Activated naive CD4-positive, alpha-beta T cell treated with Interleukin-2 at 50 U/mL for 16 hours (primary cell): ENCODE measurements around the gene GJC2.
"Not testable (repeated sequence)": the region's sequence is repeated elsewhere in the genome, so short reads cannot be mapped to it uniquely, and the experiment has no call there.

Experiments
- DNase-seq: peaks from one replicate; pipeline ENCODE4 v3.0.0-alpha.2; 2020

The GJC2 gene

DNA sequence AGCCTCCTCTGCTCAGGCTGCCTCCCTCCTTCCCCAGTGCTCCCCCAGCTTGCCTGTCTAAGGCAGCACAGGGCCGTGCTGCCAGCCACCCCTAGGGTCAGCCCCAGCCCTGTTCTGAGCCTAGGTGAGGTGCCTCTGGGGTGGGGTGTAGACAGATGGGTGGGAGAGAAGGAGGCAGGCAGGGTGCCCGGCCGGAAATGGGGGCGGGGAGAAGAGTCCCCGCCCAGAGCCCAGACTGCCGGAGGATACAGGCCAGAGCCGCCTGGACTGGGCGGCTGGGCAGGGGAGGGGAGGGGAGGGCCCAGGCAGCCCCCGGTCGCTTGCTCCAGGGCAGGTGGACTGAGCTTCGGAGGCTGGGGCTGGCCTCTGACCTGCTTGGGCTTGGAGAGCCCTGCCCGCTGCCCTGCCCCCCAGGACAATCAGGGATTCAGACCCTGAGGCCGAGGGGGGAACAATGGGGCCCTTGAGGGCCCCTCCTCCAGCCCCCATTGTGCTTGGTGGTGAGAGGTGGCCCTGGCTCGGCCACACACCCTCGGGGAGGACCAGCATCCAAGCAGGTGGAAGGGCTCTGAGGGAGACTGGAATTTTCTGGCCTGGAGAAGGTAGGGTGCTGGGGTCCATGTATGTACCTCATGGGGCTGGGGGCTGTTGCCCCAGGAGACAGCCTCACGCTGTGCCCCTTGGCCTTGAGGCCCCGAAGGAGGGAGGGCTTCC lies at the start of gene GJC2:
TSS of gene GJC2 (plus strand) at position 525 of the 714 bp plus-strand sequence. CDS start 7,829 bp downstream, outside the sequence.
- no peak for DNase-seq

DNA sequence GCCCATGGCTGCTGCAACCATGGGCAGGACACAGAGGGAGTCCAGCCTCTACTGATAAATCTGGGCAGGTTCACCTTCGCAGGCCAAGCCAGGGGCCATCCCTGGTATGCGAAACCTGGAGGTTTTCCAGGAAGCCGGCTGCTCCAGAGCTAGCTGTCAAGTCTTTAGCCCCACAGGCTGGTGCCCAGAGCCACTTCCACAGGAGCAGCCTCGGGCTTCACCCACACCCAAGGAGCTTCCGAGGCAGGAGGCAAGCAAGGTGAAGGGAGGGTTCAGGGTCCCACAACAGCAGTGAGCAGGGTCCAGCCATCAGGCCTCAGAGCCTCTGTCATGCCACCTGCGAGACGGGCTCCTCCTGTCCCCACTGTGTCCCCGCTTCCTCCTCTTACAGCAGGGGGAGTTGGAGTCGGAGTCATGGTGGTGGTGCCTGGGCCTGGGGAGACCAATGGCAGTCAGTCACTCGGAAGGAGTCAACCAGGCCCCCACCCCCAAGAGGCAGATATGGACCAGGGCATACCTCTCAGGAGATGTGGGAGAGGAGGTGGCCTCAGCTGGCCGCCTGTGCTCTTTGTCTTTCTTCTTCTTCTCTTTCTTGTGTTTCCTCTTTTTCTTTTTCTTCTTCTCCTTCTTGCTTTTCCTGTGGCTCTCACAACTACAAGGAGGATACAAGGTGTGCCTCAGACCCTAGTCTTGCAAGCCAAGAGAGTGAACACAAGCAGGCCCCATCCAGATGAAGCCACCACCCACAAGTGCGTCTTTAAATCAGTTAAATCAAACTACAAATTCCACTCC lies 48.7 kb upstream of the GJC2 start:
- no peak for DNase-seq

DNA sequence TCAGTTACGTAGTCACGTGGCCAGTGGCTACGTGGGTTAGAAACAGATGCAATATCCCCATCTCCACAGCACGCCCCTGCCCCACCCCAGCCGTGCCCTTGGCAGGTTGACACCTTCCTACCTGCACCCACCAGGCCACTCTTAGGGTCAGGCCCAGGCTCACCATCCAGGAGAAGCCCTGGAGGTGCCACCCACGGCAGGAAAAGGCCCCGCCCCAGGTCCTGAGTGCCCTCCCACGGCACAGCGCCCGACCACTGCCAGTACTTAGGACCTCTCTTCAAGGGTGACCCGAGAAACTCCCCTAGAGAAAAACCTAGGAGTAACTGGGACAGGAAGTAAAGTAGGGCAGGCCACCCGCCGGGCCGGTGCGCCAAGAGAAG lies 48.1 kb upstream of the GJC2 start:
- peak; percentile 19 for DNase-seq

- DNase-seq = peak; percentile 68
Observed at GRCh38 chr1:228101994-228102790, 47.5 kb upstream of the GJC2 start.

GRCh38 chr1:228102791-228103620 lies 46.7 kb upstream of the GJC2 start, which contains the start of gene C1orf35:
Gene C1orf35 (minus strand): TSS chr1:228103325. CDS start chr1:228103227, 98 bp downstream.
- DNase-seq = peak; percentile 95

DNA sequence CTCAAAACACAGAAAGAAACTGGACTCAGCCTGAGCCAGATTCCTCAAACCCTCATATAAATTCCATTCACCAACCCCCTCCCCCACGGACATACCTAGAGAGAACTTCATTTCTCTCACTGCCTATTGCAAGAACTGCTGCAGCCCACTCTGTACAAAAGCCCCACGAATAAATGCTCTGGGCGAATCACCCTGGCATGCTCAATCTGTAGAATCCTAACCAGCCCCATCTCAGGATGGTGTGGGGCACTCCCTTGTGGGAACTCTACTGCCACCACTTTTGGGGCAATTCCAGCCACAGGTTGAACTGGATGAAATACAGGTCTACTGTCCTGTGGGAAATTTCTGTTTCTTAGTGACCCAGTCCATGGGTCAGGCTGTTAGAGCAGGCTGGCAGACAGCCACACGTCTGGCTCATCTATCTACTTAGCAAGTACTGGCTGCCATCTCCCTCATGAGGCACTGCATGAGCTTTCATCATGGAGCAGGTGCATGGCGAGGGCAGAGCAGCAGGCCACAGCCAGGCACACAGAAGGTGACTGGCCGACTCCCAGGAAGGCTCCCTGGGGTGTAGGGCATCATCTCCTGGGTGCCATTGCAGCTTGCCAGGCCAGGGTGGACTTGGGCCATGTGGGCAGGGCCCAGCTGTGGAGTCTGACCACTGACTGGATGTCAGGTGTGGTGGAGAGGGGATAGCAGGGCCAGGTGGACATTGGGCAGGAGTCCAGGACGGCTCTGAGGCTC lies 45.0 kb upstream of the GJC2 start:
- no peak for DNase-seq

DNA sequence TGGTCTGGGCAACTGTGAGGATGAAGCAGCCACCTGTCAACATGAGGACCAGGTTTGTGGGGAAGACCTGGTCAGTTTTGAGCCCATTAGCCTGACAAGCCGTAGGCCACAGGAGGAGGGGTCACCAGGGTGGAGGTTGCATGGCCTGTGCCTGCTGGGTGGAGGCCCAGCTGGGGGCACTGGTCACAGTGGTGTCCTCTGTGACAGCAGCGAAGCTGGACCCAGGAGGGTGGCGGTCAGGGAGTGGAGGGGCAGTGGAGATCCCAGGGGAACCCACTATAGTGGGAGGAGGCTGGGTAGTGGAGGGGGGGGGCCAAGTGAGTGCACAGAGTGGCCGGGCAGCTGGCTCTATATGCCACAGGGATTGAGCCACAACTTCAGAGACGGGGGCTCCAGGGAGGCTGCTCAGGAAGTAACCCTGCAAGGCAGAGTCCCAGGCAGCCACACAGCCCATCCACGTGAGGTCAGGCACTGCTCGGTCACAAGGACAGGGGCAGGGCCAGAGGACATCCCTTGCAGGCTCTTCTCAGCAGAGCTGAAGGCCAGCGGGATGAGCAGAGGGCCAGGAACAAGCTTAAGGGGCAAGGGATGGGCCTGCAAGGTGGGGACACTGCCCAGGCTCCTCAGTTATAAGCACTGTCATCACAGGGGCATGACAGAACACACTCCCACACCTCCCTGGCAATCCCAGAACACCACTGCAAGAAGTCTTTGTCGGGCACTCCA lies 44.3 kb upstream of the GJC2 start:
- no peak for DNase-seq

DNA sequence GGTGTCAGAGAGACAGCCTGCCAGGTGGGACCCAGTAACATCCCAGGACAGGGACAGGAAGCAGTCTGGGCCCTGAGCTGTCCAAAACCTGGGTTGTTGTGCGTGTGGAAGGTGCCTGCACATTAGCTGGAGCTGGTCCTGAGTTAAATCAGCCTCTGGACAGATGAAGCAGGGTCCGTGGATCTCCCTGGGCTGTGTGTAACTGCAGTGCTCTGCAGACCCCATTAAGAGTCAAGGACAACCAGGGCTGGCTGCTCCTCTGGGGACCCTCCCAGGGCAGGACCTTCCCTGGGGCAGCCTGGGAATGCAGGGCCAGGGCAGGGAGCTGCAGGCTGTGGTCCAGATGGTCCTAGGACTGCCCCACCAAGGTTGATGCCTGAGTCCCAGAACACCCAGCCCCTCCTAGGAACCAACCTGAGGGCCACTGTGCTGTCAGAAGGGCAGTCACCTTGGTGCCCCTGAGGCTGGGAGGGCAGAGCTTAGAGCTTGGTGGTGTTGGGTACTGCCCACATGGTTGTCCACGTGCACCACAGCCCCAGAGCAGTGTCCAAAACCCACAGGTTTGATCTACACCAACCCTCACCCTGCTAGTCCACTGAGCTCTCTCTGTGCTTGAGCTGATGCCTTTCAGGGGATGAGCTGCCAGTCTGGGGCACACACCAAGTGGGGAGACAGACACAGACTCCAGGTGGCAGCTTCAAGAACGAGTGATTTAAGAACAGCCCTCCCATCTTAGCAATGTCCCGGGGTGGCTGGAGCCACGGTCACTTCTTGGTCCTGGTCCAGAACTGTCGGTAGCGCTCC lies 43.5 kb upstream of the GJC2 start:
- no peak for DNase-seq

DNA sequence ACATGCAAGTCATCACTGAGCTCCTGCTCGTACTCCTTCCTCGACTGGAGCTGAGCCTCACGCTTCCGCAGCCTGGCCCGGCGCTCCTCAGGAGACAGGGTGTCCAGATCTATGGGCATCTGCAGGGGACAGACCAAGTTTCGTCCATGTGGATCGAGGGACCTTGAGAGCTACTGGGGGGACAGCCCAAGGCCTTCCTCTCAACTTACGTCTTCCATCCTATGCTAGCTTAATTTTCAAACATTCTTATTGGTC lies 43.0 kb upstream of the GJC2 start:
- no peak for DNase-seq

DNA sequence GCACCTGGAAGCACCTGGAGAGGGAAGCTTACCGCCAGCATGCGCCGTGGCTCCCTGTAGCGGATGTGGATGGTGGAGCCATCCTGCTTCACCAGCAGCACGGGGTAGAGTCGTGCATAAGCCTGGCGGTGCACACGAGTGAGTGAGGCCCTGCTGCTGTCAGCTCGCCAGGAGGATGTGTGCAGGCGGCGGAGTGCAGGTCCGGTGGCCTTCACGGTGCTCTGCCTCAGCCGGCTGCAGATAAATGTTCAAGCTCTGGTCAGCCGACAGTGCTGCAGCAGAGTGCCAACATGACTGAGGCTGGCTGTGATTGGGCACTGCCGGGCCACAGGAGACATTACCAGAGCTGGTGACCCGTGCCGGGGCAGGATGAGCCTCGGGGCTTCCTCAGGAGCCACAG lies 42.1 kb upstream of the GJC2 start:
- no peak for DNase-seq

GRCh38 chr1:228108055-228108690 lies 41.6 kb upstream of the GJC2 start:
- DNase-seq = no peak

GRCh38 chr1:228108742-228109072 lies 41.0 kb upstream of the GJC2 start:
- DNase-seq = no peak

DNA sequence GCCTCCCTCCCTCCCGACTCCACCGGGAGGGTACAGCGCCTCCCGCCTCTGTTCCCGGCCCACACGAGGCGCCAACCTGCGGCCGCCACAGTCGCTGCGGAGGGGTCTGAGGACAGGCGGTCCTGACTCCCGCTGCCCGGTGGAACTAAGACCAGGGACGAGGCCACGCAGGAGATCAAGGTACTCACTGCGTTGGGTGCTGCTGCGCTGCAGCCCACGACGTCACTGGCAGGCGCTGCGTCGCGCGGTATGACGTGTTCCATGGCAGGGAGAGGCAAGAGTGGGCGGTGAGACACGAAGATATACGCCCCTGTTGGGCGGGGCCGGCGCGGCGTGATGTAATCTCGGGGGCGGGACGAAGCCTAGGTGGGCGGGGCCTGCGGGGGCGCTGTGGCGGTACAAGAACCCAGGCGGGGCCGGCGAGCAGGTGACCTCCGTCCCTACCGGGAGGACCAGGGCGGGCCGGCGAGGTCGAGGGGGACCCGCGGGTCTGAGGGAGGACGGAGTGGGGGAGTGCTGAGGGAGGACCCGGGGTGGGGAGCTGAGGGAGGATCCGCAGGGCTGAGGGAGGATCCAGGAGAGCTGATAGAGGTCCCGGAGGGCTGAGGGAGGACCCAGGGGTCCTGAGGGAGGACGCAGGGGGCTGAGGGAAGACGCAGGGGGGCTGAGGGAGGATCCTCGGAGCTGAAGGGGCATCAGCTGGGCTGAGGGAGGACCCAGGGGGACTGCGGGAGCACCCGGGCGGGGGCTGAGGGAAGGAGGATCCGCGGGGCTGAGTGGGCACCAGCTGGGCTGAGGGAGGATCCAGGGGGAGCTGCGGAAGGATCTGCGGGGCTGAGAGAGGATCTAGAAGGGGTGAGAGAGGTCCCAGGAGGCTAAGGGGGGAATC lies 40.4 kb upstream of the GJC2 start, which contains the start of gene MRPL55:
TSS of gene MRPL55 (minus strand) at position 227 of the 889 bp plus-strand sequence. CDS start 1,039 bp downstream, outside the sequence.
- DNase-seq = peak; percentile 99

DNA sequence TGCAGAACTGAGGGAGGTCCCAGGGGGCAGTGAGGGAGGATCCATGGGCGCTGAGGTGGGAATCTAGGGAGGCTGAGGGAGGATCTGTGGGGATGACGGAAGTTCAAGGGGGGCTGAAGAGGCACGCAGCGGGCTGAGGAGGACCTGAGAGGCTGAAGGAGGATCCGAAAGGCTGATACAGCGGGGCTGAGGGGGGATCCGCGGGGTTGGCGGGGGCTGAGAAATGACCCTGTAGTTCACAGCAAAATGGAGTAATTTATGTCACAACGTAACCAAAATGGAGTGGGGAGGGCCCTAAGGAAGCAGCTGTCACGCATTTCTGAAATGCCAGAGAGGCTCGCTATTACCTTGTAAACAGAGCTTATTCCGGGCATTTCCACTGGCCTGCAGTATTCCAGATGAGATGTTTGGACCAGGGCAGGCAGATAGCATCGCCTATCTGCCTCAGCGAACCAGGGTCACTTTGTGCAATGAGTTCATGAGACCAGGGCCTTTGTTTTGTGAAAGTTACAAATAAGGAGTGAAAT lies 39.7 kb upstream of the GJC2 start:
- no peak for DNase-seq

GRCh38 chr1:228110556-228110955 lies 39.2 kb upstream of the GJC2 start:
- no peak for DNase-seq

DNA sequence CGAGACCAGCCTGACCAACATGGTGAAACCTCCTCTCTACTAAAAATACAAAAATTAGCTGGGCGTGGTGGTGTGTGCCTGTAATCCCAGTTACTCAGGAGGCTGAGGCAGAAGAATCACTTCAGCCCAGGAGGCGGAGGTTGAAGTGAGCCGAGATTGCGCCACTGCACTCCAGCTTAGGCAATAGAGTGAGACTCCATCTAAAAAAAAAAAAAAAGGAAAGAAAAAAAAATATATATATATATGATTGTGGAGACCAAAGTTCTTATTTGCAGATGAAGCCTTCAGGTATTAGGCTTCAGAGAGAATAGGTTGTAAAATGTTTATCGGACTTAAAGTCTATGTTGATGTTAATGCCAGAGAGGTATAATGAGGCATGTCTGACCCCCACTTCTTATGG lies 38.4 kb upstream of the GJC2 start:
- not testable (repeated sequence) for DNase-seq

- no peak for DNase-seq
Observed at GRCh38 chr1:228112167-228112566, 37.6 kb upstream of the GJC2 start.

DNA sequence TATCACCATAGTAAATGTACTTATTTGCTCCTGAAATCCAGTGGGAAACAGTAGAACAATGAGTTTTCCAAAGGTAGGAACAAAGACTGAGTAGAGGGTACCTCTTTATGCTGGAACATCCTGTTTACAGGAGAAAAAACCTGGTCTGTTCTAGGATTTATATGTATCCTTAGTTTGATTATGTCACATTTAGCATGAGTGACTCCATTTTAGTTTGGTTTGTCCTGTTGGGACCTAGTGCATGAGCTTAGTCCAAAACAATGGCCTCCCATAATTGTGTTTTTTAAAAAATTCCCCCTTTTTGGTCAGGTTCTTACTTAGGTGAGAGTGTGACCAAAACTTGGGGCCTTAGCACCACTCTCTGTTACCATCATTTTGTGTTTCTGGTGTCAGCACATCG lies 37.1 kb upstream of the GJC2 start:
- DNase-seq = no peak

- no peak for DNase-seq
Observed at GRCh38 chr1:228114827-228115226, 34.9 kb upstream of the GJC2 start.
